B cell (primary cell): ENCODE measurements around the gene USP36. TPM values are rescaled to one million over a fixed set of nuclear protein-coding genes. Genes with fewer than 3 reads are reported as not detected.

Source experiments
- ATAC-seq: fragments of 200-7000 bp; cut with Tn5 transposase; one replicate; pipeline ENCODE4 v1.10.0; 2021; ENCODE audit warnings: low read depth, mild to moderate bottlenecking, moderate number of reproducible peaks, moderate library complexity
- CTCF ChIA-PET: fragments of 350-600 bp; sonication (Branson Sonifier 250); formaldehyde crosslinking; loops from one replicate; lab custom pipeline; 2021; ENCODE audit warnings: antibody characterized with exemption, inconsistent platforms; lab: Charles Lee
- POLR2A ChIA-PET: fragments of 350-600 bp; sonication (Branson Sonifier 250); formaldehyde crosslinking; loops from one replicate; lab custom pipeline; 2021; ENCODE audit warnings: antibody characterized with exemption; lab: Charles Lee
- DNase-seq: peaks from one replicate; pipeline ENCODE4 v3.0.0; 2013
- H2AFZ ChIP-seq: 2 replicates; pipeline ENCODE4 v1.6.1; 2012; ENCODE audit warnings: mild to moderate bottlenecking, low read depth, low read length; ENCODE audit not compliant: insufficient read depth, poor library complexity, severe bottlenecking
- H3K27ac ChIP-seq, 2 donors: 1 replicate in 1 of 2; 2 replicates in 1 of 2; pipeline ENCODE4 v1.5.1; 2012 to 2013; ENCODE audit warnings: low read length in 2 of 2, mild to moderate bottlenecking in 2 of 2, moderate library complexity in 1 of 2
- H3K27me3 ChIP-seq, 4 experiments: fragments of 200-600 bp in 1 of 4; sonication (generic) in 1 of 4; replicated peaks in 1 of 4; 1 replicate in 2 of 4; 2 replicates in 2 of 4; pipeline versions ENCODE4 v1.6.1 to v1.7.0; 2013 to 2016; ENCODE audit warnings: low read length in 3 of 4, mild to moderate bottlenecking in 2 of 4, mixed read lengths in 1 of 4, moderate library complexity in 1 of 4; ENCODE audit not compliant: insufficient read depth in 4 of 4, control insufficient read depth in 3 of 4; ENCODE audit errors: control extremely low read depth in 1 of 4
- H3K36me3 ChIP-seq, 2 experiments: replicated peaks in 1 of 2; 1 replicate in 1 of 2; 2 replicates in 1 of 2; pipeline versions ENCODE4 v1.6.1 to v1.7.1; 2013; ENCODE audit warnings: low read length in 1 of 2; ENCODE audit not compliant: insufficient read depth in 2 of 2, control insufficient read depth in 1 of 2; ENCODE audit errors: control extremely low read depth in 1 of 2, extremely low read depth in 1 of 2
- H3K4me1 ChIP-seq, 2 donors: fragments of 200-600 bp in 1 of 2; sonication (generic) in 1 of 2; 1 replicate in 1 of 2; 2 replicates in 1 of 2; pipeline versions ENCODE4 v1.5.1 to v1.6.1; 2013 to 2017; ENCODE audit warnings: low read length in 2 of 2; ENCODE audit not compliant: control insufficient read depth in 2 of 2, insufficient read depth in 2 of 2
- H3K4me2 ChIP-seq: replicated peaks from 2 replicates; pipeline ENCODE3; 2012; ENCODE audit warnings: mild to moderate bottlenecking, low read depth, low read length; ENCODE audit not compliant: poor library complexity, severe bottlenecking
- H3K4me3 ChIP-seq, 5 experiments: fragments of 200-600 bp in 1 of 5; sonication (generic) in 1 of 5; 1 replicate in 3 of 5; 2 replicates in 2 of 5; pipeline versions ENCODE4 v1.5.1 to v1.7.0; 2011 to 2016; ENCODE audit warnings: low read length in 4 of 5, mild to moderate bottlenecking in 4 of 5, low read depth in 2 of 5, control low read depth in 1 of 5, moderate library complexity in 1 of 5; ENCODE audit not compliant: insufficient read depth in 1 of 5; ENCODE audit errors: control extremely low read depth in 1 of 5, extremely low read depth in 1 of 5
- H3K79me2 ChIP-seq: fragments of 200-600 bp; sonication (generic); one replicate; pipeline ENCODE4 v1.6.0; 2016; ENCODE audit warnings: low read length; ENCODE audit not compliant: control insufficient read depth, insufficient read depth
- H3K9ac ChIP-seq: fragments of 200-600 bp; sonication (generic); 2 replicates; pipeline ENCODE4 v1.6.1; 2017; ENCODE audit warnings: mild to moderate bottlenecking, low read length, moderate library complexity
- H3K9me3 ChIP-seq, 3 donors: one replicate each; pipeline versions ENCODE4 v1.6.1 to v1.7.1; 2013; ENCODE audit warnings: low read length in 2 of 3; ENCODE audit not compliant: control insufficient read depth in 2 of 3, insufficient read depth in 1 of 3; ENCODE audit errors: control extremely low read depth in 1 of 3
- H4K20me1 ChIP-seq: 2 replicates; pipeline ENCODE4 v1.6.0; 2012; ENCODE audit warnings: mild to moderate bottlenecking, low read length; ENCODE audit not compliant: insufficient read depth, control insufficient read depth, poor library complexity, severe bottlenecking
- H3K27ac Mint-ChIP-seq: one replicate; pipeline ENCODE4 v1.8.0; 2021; ENCODE audit warnings: mixed read lengths
- H3K27me3 Mint-ChIP-seq: one replicate; pipeline ENCODE4 v1.8.0; 2021; ENCODE audit warnings: mixed read lengths
- H3K4me1 Mint-ChIP-seq: one replicate; pipeline ENCODE4 v1.8.0; 2021; ENCODE audit warnings: mixed read lengths
- H3K4me3 Mint-ChIP-seq: one replicate; pipeline ENCODE4 v1.8.0; 2021; ENCODE audit warnings: mixed read lengths
- H3K9me3 Mint-ChIP-seq: one replicate; pipeline ENCODE4 v1.8.0; 2022; ENCODE audit warnings: mixed read lengths; ENCODE audit not compliant: insufficient read depth
- EZH2 ChIP-seq: IDR thresholded peaks from 2 replicates; pipeline ENCODE4 v1.6.1; 2012; ENCODE audit warnings: borderline replicate concordance, low read depth, mild to moderate bottlenecking, moderate library complexity, low read length; ENCODE audit not compliant: insufficient read depth, poor library complexity, severe bottlenecking
- WGBS: methylation state at CpG from one replicate; pipeline ENCODE4 v1.1.5; 2013; ENCODE audit warnings: missing lambda C conversion rate; ENCODE audit not compliant: insufficient coverage; 5-methylcytosine and 5-hydroxymethylcytosine counted together
- intact Hi-C: fragments of 100-400 bp; cut with micrococcal nuclease; formaldehyde crosslinking; loops from one replicate; pipeline ENCODE4 v1.10.0; 2022
- polyA plus RNA-seq: library from polyadenylated mRNA; depleted of rRNA; stranded (reverse); fragments of >200 nt; gene quantifications from 2 replicates; pipeline ENCODE4 v1.2.3, GENCODE V29; 2012
- total RNA-seq, 2 donors: library from RNA; stranded (reverse); fragments of 120-200 nt in 1 of 2; gene quantifications; 1 replicate in 1 of 2; 2 replicates in 1 of 2; pipeline versions ENCODE4 v1.2.3 to v1.2.4, GENCODE V29; 2013 to 2022
- TF ChIP-seq, protein P1 (sequence below): fragments of 200-600 bp; IDR thresholded peaks from one replicate; pipeline ENCODE4 v1.8.0; 2022; ENCODE audit warnings: antibody characterized with exemption, mild to moderate bottlenecking

The USP36 gene
- total and polyA plus RNA-seq, 2 donors (not counting 1 experiment from before 2014, with no cell fraction given): 52.2 to 137 TPM

- peaks cover 2 to 88% of the 10 kb centered on the region in 2 experiments for H3K36me3 ChIP-seq
- ChIA-PET CTCF (no interaction called here), POLR2A (no interaction called here)
- intact Hi-C loops: loop anchor here (5.0 kb wide), 1 partner anchor 40 kb away; no protein-coding TSS in a partner anchor
- H3K27me3 ChIP-seq: no peaks in the 10 kb centered on the region
- WGBS: 82% methylated on average over 21 of the region's 21 CpGs
- H3K27ac ChIP-seq: no peak overlapping the region
- ATAC-seq (no peak), DNase-seq (no peak)
- no peak overlapping the region for H2AFZ ChIP-seq
- H3K4me1 ChIP-seq: no peaks in the 10 kb centered on the region
- no peak overlapping the region for H3K4me3 Mint-ChIP-seq
- peaks cover 57% of the 10 kb centered on the region for H3K79me2 ChIP-seq
- H3K9me3 Mint-ChIP-seq: no peaks in the 10 kb centered on the region
- H3K4me1 Mint-ChIP-seq: peaks cover 7% of the 10 kb centered on the region
- no peak overlapping the region for H3K27ac Mint-ChIP-seq
- TF ChIP-seq, protein P1, sequence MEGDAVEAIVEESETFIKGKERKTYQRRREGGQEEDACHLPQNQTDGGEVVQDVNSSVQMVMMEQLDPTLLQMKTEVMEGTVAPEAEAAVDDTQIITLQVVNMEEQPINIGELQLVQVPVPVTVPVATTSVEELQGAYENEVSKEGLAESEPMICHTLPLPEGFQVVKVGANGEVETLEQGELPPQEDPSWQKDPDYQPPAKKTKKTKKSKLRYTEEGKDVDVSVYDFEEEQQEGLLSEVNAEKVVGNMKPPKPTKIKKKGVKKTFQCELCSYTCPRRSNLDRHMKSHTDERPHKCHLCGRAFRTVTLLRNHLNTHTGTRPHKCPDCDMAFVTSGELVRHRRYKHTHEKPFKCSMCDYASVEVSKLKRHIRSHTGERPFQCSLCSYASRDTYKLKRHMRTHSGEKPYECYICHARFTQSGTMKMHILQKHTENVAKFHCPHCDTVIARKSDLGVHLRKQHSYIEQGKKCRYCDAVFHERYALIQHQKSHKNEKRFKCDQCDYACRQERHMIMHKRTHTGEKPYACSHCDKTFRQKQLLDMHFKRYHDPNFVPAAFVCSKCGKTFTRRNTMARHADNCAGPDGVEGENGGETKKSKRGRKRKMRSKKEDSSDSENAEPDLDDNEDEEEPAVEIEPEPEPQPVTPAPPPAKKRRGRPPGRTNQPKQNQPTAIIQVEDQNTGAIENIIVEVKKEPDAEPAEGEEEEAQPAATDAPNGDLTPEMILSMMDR: no peak
- no peak for TF ChIP-seq EZH2
- no peak overlapping the region for H3K4me3 ChIP-seq
- H4K20me1 ChIP-seq: peaks cover 51% of the 10 kb centered on the region
- no peaks in the 10 kb centered on the region for H3K9me3 ChIP-seq
- no peak overlapping the region for H3K4me2 ChIP-seq
- H3K9ac ChIP-seq: no peak overlapping the region
- no peaks in the 10 kb centered on the region for H3K27me3 Mint-ChIP-seq
These were observed 13.6 kb downstream of the USP36 start for GRCh38 chr17:78826836-78827509.

GRCh38 chr17:78826421-78826820, 14.2 kb downstream of the USP36 start:
- WGBS: 95% methylated on average over 3 of the region's 5 CpGs
- no peak overlapping the region for H3K9ac ChIP-seq
- no peaks in the 10 kb centered on the region for H3K27me3 ChIP-seq
- POLR2A ChIA-PET: no interaction called here
- H3K79me2 ChIP-seq: peaks cover 52% of the 10 kb centered on the region
- CTCF ChIA-PET: no interaction called here
- H2AFZ ChIP-seq: no peak overlapping the region
- Mint-ChIP-seq H3K4me3 (no peak overlapping the region), H3K9me3 (no peaks in the 10 kb centered on the region), H3K4me1 (peaks cover 7% of the 10 kb centered on the region), H3K27ac (no peak overlapping the region), H3K27me3 (no peaks in the 10 kb centered on the region)
- no peak for ATAC-seq
- H3K27ac ChIP-seq: no peak overlapping the region
- H3K4me3 ChIP-seq: no peak overlapping the region
- no peak overlapping the region for H3K4me2 ChIP-seq
- peaks cover 2 to 88% of the 10 kb centered on the region in 2 experiments for H3K36me3 ChIP-seq
- peaks cover 47% of the 10 kb centered on the region for H4K20me1 ChIP-seq
- DNase-seq: no peak
- TF ChIP-seq EZH2: no peak
- TF ChIP-seq, protein P1: no peak
- no peaks in the 10 kb centered on the region for H3K4me1 ChIP-seq
- intact Hi-C loops: loop anchor here (5.0 kb wide), 1 partner anchor 39 kb away; no protein-coding TSS in a partner anchor
- no peaks in the 10 kb centered on the region for H3K9me3 ChIP-seq
